ENCODE data around the gene AGK.

DNA sequence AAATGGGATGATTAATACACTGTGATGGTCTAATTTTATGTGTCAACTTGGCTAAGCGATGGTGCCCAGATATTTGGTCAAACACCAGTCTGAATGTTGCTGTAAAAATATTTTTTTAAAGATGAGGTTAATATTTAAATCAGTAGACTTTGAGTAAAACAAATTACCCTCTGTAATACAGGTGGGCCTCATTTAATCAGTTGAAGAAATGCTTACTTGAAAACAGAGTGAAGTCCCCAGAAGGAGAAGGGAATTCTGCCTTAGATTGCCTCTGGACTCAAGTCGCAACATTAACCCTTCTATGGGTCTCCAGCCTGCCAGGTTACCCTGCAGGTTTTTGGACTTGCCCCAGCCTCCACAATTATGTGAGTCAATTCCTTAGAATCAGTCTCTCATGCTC is 49.8 kb upstream of the AGK start:
- TF ChIP-seq, protein P1, sequence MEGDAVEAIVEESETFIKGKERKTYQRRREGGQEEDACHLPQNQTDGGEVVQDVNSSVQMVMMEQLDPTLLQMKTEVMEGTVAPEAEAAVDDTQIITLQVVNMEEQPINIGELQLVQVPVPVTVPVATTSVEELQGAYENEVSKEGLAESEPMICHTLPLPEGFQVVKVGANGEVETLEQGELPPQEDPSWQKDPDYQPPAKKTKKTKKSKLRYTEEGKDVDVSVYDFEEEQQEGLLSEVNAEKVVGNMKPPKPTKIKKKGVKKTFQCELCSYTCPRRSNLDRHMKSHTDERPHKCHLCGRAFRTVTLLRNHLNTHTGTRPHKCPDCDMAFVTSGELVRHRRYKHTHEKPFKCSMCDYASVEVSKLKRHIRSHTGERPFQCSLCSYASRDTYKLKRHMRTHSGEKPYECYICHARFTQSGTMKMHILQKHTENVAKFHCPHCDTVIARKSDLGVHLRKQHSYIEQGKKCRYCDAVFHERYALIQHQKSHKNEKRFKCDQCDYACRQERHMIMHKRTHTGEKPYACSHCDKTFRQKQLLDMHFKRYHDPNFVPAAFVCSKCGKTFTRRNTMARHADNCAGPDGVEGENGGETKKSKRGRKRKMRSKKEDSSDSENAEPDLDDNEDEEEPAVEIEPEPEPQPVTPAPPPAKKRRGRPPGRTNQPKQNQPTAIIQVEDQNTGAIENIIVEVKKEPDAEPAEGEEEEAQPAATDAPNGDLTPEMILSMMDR (IDR thresholded peaks at IDR 0.05; ENCODE audit: insufficient read depth, low read length, poor library complexity, severe bottlenecking): no peak
- no peak for TF ChIP-seq EZH2phosphoT487 (conservative IDR thresholded peaks at IDR 0.05; ENCODE audit: low read length)

Measured in SU-DHL-6 (cell line).